ENCODE measurements around the gene LRMDA. TPM values are rescaled to one million over a fixed set of nuclear protein-coding genes. Genes with fewer than 3 reads are reported as not detected.
A peak's percentile ranks its signal among the peaks of the same experiment; 100 is the strongest.

LRMDA gene
- total RNA-seq, 1 donor from 2014 or later, result 22.3 TPM

GRCh38 chr10:75773813-75774782 lies 342.7 kb downstream of the LRMDA start:
- ATAC-seq (no peak), DNase-seq (ENCODE audit: missing footprints) (no peak)
- intact Hi-C loops (cut with DNase I), result loop anchor here (10.0 kb wide), 1 partner anchor 119 kb away; no protein-coding TSS in a partner anchor

GRCh38 chr10:75774783-75775490 lies 343.5 kb downstream of the LRMDA start:
- no peak for DNase-seq (ENCODE audit: missing footprints)
- ATAC-seq, result no peak
- intact Hi-C loops (cut with DNase I), result loop anchor here (5.0 to 10.0 kb wide), 2 partner anchors 120 to 373 kb away; partner anchors contain the start of gene ZNF503

- intact Hi-C loops (cut with DNase I), result loop anchor here (5.0 to 10.0 kb wide), 2 partner anchors 122 to 375 kb away; partner anchors contain the start of gene ZNF503
- no peak for DNase-seq (ENCODE audit: missing footprints)
These were observed 345.5 kb downstream of the LRMDA start for GRCh38 chr10:75776738-75777504.

GRCh38 chr10:75778665-75779064 lies 347.2 kb downstream of the LRMDA start:
- intact Hi-C loops (cut with DNase I), result loop anchor here (5.0 to 10.0 kb wide), 2 partner anchors 124 to 376 kb away; partner anchors contain the start of gene ZNF503
- DNase-seq (ENCODE audit: missing footprints) (no peak), ATAC-seq (peak; percentile 75)

More at GRCh38 chr10:75776738-75777504, 345.5 kb downstream of the LRMDA start:
- ATAC-seq, result no peak

GRCh38 chr10:75779276-75779675 lies 347.9 kb downstream of the LRMDA start:
- DNase-seq (ENCODE audit: missing footprints), result no peak
- intact Hi-C loops (cut with DNase I), result loop anchor here (5.0 to 10.0 kb wide), 2 partner anchors 124 to 377 kb away; partner anchors contain the start of gene ZNF503
- peak; percentile 71 for ATAC-seq

GRCh38 chr10:75782463-75783248 lies 351.2 kb downstream of the LRMDA start:
- DNase-seq (ENCODE audit: missing footprints) (no peak), ATAC-seq (no peak)
- intact Hi-C loops (cut with DNase I), result no loop called here

- DNase-seq (ENCODE audit: missing footprints) (no peak), ATAC-seq (peak; percentile 76)
- intact Hi-C loops (cut with DNase I), result no loop called here
These were observed 357.2 kb downstream of the LRMDA start for GRCh38 chr10:75788394-75789205.

- DNase-seq (ENCODE audit: missing footprints) (no peak), ATAC-seq (no peak)
- intact Hi-C loops (cut with DNase I), result no loop called here
These were observed 362.4 kb downstream of the LRMDA start for GRCh38 chr10:75793848-75794247.

- no peak for ATAC-seq
- intact Hi-C loops (cut with DNase I), result no loop called here
- DNase-seq (ENCODE audit: missing footprints), result no peak
These were observed 369.7 kb downstream of the LRMDA start for GRCh38 chr10:75801121-75801520.

GRCh38 chr10:75801661-75802060 lies 370.2 kb downstream of the LRMDA start:
- DNase-seq (ENCODE audit: missing footprints), result no peak
- ATAC-seq, result no peak
- intact Hi-C loops (cut with DNase I), result no loop called here

- intact Hi-C loops (cut with DNase I), result no loop called here
- ATAC-seq (no peak), DNase-seq (ENCODE audit: missing footprints) (no peak)
These were observed 371.7 kb downstream of the LRMDA start for GRCh38 chr10:75803121-75803520.

- ATAC-seq (peak; percentile 65), DNase-seq (ENCODE audit: missing footprints) (no peak)
- intact Hi-C loops (cut with DNase I), result no loop called here
These were observed 372.6 kb downstream of the LRMDA start for GRCh38 chr10:75803816-75804552.

GRCh38 chr10:75806186-75806585 lies 374.8 kb downstream of the LRMDA start:
- intact Hi-C loops (cut with DNase I), result no loop called here
- DNase-seq (ENCODE audit: missing footprints), result no peak
- ATAC-seq, result no peak

GRCh38 chr10:75807456-75807855 lies 376.0 kb downstream of the LRMDA start:
- ATAC-seq (no peak), DNase-seq (ENCODE audit: missing footprints) (no peak)
- intact Hi-C loops (cut with DNase I), result no loop called here

GRCh38 chr10:75809003-75809402 lies 377.6 kb downstream of the LRMDA start:
- intact Hi-C loops (cut with DNase I), result no loop called here
- no peak for ATAC-seq
- no peak for DNase-seq (ENCODE audit: missing footprints)

GRCh38 chr10:75814014-75814413 lies 382.6 kb downstream of the LRMDA start:
- intact Hi-C loops (cut with DNase I), result no loop called here
- no peak for DNase-seq (ENCODE audit: missing footprints)
- no peak for ATAC-seq

- ATAC-seq, result no peak
- no peak for DNase-seq (ENCODE audit: missing footprints)
- intact Hi-C loops (cut with DNase I), result no loop called here
These were observed 383.6 kb downstream of the LRMDA start for GRCh38 chr10:75815066-75815465.
